Measurements from ENCODE around the gene TTLL5.

- TF ChIP-seq, protein P1, sequence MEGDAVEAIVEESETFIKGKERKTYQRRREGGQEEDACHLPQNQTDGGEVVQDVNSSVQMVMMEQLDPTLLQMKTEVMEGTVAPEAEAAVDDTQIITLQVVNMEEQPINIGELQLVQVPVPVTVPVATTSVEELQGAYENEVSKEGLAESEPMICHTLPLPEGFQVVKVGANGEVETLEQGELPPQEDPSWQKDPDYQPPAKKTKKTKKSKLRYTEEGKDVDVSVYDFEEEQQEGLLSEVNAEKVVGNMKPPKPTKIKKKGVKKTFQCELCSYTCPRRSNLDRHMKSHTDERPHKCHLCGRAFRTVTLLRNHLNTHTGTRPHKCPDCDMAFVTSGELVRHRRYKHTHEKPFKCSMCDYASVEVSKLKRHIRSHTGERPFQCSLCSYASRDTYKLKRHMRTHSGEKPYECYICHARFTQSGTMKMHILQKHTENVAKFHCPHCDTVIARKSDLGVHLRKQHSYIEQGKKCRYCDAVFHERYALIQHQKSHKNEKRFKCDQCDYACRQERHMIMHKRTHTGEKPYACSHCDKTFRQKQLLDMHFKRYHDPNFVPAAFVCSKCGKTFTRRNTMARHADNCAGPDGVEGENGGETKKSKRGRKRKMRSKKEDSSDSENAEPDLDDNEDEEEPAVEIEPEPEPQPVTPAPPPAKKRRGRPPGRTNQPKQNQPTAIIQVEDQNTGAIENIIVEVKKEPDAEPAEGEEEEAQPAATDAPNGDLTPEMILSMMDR (IDR thresholded peaks at IDR 0.05) = no peak
- TF ChIP-seq POLR2A (IDR thresholded peaks at IDR 0.05) = no peak
- no peak for TF ChIP-seq POLR2AphosphoS5 (IDR thresholded peaks at IDR 0.05)
These were observed 141.4 kb downstream of the TTLL5 start for GRCh38 chr14:75802486-75802885.
